MM.1S (cell line): ENCODE results near the gene SLC4A3.

Source experiments
- CTCF ChIP-seq: fragments of 300-600 bp; sonication (generic); IDR thresholded peaks from 2 replicates; pipeline ENCODE4 v1.5.1; 2016; ENCODE audit warnings: antibody characterized with exemption, low read length, mixed read lengths
- EZH2 ChIP-seq: fragments of 300-600 bp; sonication (generic); optimal IDR thresholded peaks from 2 replicates; pipeline ENCODE3; 2017; ENCODE audit warnings: low read depth, mild to moderate bottlenecking, antibody characterized with exemption, low read length, mixed read lengths

GRCh38 chr2:219688560-219689445, 61.4 kb downstream of the SLC4A3 start:
- no peak for TF ChIP-seq CTCF
- TF ChIP-seq EZH2, result no peak
